GM21390 (cell line): ENCODE measurements around the gene CLEC3B.

ENCODE experiments used
- ATAC-seq: cut with Tn5 transposase; IDR thresholded peaks from one replicate; pipeline ENCODE4 v1.9.1; 2021; ENCODE audit not compliant: unreplicated experiment

CLEC3B gene

GRCh38 chr3:45003406-45003805 is 22.7 kb upstream of the CLEC3B start:
- ATAC-seq: no peak

GRCh38 chr3:45003859-45004258 is 22.2 kb upstream of the CLEC3B start:
- ATAC-seq: no peak

GRCh38 chr3:45007091-45007490 is 19.0 kb upstream of the CLEC3B start:
- no peak for ATAC-seq

- no peak for ATAC-seq
These were observed 18.0 kb upstream of the CLEC3B start for GRCh38 chr3:45008117-45008516.

- ATAC-seq: no peak
These were observed 16.2 kb upstream of the CLEC3B start for GRCh38 chr3:45009868-45010267.

GRCh38 chr3:45010811-45011333 is 15.2 kb upstream of the CLEC3B start:
- ATAC-seq: no peak

- no peak for ATAC-seq
These were observed 14.2 kb upstream of the CLEC3B start for GRCh38 chr3:45011756-45012508.

GRCh38 chr3:45012577-45012976 is 13.5 kb upstream of the CLEC3B start:
- no peak for ATAC-seq

- no peak for ATAC-seq
These were observed 9.2 kb upstream of the CLEC3B start for GRCh38 chr3:45016916-45017315.

- no peak for ATAC-seq
These were observed 8.3 kb upstream of the CLEC3B start for GRCh38 chr3:45017821-45018220.

- ATAC-seq: no peak
These were observed 5.6 kb upstream of the CLEC3B start for GRCh38 chr3:45020534-45020933.

- ATAC-seq: no peak
These were observed 4.4 kb upstream of the CLEC3B start for GRCh38 chr3:45021524-45022297.

GRCh38 chr3:45023675-45024074 is 2.4 kb upstream of the CLEC3B start:
- ATAC-seq: no peak

GRCh38 chr3:45024542-45025255 is 1.4 kb upstream of the CLEC3B start:
- no peak for ATAC-seq

GRCh38 chr3:45026957-45027356 is 854 bp downstream of the CLEC3B start:
- ATAC-seq: no peak

- no peak for ATAC-seq
These were observed 1.3 kb downstream of the CLEC3B start for GRCh38 chr3:45027441-45027840.

- no peak for ATAC-seq
These were observed 3.1 kb downstream of the CLEC3B start for GRCh38 chr3:45029216-45029615.

GRCh38 chr3:45029661-45030060 is 3.6 kb downstream of the CLEC3B start:
- ATAC-seq: no peak

GRCh38 chr3:45031531-45031930 is 5.4 kb downstream of the CLEC3B start:
- ATAC-seq: no peak

GRCh38 chr3:45032113-45032512 is 6.0 kb downstream of the CLEC3B start:
- no peak for ATAC-seq

- ATAC-seq: no peak
These were observed 7.7 kb downstream of the CLEC3B start for GRCh38 chr3:45033791-45034190.
